NK-92 (cell line): ENCODE data around the gene SDHA.

Experiments used
- DNase-seq: peaks from one replicate; lab custom pipeline; 2025; ENCODE audit not compliant: unreplicated experiment; lab: John Stamatoyannopoulos, UW

The SDHA gene

DNA sequence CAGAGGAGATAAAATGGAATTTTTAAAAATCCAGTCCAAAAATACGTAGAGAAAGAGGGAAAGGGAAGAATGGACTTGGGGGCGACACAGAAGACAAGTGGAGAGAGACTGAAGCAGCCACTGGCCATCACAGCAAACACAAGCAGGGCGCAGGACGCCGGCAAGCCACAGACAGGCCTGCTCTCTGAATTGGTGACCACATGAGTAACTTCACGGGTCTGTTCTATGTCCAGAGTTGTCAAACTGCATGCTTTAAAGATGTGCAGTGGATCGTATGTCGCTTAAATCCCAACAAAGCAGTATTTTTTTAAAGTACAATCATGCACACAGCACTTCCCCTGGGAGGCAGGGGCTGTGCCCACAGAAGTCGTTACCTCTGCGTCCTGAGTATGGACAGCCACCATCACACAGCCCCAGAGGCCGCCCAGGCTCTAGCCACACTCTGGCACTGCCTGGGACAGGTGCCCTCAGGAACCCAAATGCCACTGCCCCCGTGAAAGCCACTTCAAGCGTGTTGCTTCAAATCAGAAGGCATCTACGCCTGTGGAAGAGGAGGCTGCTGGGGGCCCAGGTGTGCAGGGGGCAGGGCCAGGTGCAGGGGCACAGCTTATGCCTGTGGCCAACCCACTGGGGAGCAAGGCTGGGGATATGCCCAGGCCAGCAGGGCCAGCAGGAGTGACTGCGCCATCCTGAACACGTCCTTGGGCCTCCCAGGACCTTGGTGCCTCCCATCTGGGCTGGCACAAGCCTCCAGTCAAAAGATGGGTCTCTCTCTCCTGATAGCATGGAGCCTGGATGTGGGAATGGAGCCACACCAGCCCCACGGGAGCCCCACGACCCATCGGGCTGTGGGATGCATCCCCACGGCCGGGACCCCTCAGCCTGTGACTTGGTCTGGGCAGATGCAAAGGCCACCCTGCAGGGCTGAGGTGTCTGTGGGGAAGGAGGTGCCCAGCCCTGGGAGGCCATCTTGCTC lies 32.7 kb upstream of the SDHA start:
- DNase-seq = no peak

DNA sequence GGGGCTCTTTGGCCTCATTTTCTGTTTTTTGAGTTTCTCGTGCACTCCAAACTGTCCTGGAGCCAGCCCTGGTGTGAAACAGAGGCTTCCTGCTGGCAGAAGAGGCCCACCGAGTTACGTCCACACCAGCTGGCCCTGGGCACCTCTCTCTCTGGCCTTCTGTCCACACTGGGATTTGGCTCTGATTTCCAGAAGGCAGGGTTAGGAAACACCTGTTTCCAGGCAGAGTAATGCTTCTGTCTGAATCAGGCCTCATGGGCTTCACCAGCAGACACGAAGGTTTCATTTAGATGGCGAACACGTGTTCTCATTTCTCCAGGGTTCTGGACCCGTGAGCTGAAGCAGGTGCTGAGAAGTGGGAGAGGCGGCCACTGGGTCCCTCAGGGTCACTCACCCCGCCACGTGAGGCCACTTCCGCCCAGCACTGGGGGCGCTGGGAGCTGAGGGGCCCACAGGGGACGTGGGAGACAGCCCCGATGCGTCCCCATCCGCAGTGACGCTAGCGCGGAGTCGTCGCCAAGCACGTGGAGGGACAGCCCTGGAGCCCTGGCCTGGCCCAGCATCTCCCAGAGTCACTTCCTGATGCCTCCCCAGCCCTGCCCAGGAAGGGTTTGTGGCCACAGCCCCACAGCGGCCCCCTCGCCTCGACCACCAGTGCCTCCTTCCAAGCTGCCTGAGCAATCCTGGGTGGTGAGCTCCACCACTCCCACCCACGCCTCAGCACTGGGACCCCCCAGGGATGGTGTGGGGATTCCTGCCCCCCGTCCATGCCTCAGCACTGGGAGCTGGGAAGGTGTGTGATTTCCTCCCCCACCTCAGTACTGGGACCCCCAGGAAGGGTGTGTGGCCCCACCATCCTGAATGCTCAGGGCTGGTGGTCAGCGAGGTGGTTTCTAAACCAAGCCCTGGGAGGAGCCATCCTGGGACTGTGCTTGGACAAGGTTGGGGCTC lies 31.8 kb upstream of the SDHA start:
- no peak for DNase-seq

DNA sequence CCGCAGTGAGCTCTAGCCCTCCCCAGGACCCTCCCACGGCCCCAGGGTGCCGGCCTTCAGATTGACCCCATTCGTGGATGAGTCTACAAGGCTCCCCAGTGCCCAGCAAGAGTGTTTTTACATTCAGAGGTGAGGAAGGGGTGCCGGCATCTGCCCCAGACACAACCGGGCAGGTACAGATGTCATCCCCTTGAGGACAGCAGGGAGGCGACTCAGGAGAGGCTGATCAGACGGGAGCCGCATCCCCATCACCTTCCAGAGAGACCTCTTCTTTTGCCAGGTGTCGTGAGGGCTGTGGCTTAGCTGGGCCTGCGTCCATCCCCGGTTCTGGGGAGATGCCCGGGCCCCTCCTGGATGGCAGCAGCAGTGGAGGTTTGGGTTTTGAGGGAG lies 31.1 kb upstream of the SDHA start:
- DNase-seq = no peak

DNA sequence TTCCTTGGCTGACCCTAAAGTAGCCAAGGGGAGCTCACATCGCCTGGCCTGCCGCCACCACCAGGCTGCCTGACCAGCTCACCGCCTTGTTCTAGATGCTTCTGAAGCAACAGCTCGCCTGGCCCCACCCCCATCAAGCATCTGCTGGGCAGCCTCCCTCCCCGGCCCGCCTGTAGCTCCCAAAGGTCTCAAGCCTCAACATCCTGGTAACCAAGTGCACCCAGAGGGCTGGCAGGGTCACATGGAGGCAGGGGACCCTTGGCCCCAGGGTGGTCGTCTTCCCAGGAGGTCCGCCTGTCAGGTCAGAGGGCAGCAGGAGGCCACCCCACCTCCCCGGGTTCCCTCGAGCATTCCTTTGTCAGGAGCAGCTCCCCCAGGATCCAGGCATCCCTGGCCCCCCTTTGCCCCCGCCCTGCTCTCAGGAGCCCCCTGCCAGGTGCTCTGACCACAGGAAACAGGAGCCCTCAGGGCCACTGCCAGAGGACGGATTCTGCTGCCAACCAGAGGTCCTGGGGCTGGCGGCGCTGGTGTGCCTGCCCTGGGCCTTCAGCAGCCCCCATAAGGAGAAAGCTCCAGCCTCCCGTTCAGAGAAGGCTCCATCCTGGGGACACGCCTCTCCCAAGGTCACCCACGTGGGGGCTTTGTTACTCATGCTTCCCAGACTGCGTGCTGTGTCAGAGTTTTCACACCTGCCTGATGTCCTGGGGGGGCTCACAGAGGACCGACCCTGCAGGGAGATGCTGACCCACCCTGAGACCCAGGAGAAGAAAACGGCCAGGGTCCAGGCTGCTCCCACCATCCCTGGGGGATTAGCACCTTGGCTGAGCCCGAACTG lies 30.3 kb upstream of the SDHA start:
- DNase-seq = no peak

DNA sequence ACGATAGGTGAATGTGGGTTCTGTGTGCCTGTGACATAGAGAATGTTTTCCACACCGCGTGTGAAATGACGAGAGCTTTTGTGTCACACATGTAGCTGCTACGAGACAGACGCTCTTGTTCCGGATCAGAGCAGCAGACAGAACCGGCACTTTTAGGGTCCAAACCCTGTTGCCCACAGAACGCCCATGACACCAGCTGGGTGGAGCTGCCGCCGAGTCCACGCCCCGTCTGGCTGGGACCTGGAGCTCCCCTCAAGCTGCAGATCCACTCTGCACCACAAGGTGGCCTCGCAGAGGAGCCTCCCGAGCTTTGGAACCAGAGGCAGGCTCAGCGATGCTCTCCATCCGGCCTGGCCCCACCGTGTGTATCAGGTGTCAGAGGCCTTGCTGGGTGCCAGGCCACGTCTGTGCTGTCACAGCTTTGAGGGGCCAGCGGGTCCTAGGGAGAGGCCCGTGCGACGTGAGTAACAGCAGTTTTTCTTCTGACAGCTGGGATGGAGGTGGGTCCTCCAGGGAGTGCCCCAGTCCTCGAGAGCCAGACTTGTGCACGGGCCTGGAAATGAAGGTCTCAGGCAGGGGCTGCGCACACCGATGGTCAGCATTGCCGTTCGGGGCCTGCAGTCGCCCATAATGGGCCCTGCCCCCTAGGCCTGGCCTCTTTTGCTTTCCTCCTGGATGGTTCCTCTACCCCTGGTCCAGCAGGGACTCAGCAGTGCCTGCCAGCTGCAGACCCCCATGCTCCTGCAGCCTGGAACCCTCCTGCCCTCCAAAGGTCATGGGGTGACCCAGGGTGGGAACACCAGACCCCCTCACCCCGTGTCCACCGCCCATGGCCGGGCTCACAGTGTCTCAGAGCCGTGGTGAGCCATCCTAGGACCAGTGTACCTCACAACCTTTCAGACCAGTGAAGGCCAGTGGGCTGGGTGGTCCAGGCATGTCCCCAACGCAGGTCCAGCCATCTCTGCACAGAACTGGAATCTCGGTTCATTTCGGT lies 29.3 kb upstream of the SDHA start:
- no peak for DNase-seq

DNA sequence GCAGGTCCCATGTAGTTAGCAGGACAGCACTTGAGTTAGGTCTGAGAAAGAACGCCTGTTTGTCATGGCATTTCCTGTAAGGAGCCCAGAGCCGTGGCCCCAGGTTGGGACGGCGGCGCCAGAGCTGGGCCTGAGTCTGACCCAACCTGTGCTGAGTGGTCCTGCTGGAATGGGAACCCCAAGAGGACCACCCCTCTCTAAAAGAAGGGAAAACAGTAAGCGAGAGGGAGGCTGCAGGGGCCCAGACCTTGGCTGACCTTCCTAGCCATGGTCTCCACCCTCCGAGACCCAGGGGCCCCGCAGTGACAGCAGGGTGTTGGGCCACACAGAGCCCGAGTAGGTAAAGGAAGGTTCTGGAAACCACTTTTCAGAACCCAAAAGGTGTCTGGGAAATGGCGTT lies 28.6 kb upstream of the SDHA start:
- no peak for DNase-seq

DNA sequence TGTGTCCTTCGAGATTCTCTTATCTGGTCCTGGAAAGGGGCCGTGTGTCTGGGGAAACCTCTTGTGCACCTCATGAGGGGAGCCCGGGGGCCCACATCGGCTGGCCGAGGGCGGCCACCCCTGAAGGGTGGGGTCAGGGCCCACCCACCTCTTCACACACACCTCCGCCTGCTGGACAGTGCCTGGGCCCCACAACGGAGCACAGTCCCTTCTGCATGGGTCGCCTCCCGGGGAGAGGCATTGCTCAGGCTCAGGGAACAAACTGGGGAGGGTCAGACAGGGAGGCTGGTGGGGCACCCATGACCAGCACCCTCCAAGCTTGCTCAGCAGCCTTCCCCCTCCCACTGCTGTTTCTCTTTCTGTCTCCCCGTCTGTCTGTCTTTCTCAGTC lies 28.1 kb upstream of the SDHA start:
- DNase-seq = no peak

DNA sequence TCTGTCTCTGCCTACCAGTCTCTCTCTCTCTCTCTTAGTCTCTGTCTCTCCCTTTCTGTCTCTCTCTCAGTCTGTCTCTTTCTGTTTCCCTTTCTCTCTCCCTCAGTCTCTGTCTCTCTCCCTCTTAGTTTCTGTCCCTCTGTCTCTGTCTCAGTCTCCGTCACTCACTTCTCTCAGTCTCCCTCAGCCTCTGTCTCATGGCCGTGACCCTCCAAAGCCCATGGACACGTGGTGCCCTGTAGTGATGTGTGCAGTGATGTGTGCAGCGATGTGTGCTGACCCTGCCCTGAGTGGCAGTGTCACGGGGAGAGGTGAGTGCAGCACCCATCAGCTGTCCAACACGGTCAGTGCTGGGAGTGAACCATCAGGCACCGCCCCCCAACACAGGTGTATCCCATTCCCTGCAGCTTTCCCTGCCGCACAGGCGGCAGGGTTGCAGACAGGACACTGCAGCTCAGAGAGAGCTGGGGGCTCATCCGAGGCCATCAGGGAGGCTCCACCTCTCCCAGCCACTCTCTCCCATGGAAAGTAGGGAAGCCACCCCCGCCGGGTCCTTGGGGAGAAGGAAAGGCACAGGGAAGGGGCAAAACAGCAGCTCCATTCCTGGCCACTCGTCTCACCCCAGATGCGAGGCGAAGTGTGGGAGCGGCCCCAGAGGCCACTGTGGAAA lies 27.6 kb upstream of the SDHA start:
- no peak for DNase-seq

DNA sequence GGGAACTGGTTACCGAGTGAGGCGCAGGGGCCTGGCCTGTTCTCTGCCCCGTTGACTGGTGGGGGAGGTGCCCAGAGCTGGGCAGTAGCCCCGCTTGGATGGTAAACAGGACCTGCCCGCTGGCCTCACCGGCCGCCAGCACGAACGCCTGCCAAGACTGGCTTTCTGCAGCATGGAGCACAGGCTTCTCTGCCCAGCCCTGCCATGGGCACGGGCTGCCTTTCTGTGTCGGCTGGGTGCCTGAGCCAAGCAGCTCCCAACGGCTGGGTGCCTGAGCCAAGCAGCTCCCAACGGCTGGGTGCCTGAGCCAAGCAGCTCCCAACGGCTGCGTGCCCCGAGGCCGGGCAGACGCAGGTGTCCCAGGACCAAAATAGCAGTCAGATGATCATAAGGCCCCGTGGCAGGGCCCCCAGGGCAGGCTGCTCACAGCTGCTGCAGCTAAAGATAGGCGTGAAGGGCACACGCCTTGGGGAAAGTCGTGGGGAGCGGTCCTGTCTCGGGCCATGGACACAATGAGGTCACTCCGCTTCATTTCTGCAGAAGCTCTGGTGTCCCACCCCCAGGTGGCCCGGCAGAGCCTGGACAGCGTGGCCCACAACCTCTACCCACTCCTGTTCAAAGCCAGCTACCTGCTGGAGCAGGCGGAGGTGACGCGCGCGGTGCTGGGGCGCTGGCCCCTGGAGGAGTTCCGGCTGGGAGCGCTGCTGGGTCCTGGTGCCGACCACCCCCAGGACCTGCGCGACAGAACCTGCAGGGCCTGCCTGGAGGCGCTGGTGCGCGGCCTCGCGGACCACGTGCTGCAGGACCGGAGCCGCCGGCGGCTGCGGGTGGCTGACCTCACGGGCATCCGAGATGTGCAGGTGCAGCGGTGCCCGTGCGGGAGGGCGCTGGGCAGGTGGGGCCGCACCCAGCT lies 26.8 kb upstream of the SDHA start, which contains the start of gene LRRC14B:
TSS of gene LRRC14B (plus strand) at position 460 of the 913 bp plus-strand sequence. CDS start at position 504, 44 bp downstream.
- no peak for DNase-seq

DNA sequence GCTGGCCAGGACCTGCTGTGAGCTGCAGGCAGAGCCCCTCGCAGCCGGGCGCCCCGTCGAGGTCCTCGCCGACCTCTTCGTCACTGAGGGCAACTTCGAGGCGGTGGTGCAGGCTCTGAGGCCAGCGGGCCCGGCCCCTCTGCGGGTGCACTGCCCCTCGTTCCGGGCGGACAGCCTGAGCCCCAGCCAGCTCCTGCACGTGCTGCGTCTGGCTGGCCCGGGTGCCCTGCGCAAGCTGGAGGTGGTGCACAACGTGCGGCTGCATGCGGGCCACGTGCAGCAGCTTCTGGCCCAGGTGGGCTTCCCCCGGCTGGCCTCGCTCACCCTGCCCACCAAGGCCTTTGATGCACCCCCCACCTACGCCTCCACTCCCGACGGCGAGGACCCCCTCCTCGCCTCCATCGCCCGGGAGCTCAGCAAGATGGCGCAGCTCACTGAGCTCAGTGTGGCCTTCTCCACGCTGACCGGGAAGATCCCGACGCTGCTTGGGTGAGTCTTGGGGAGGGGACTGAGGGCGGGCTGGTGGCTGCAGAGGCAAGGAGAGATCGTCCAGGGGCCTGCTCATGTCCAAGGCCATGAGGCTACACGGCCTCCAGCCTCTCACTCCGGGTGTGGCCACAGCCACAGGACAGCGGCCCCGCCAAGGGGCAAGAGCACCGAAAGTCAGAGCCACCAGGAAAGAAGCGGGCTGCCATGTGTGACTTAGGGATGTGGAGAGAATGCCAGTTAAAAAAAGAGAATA lies 26.0 kb upstream of the SDHA start:
- DNase-seq = no peak

DNA sequence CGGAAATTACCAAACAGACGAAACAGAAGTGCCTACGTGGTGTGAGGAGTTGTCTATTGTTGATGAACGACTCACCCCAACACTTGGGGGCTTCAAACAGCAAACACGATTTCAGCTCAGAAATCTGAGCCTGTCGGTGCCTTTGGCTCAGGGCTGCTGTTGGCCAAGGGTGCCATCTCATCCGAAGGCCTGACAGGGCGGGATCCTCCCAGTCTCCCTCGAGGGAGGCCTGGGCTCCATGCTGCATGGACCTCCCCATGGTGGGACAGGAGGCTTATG lies 25.5 kb upstream of the SDHA start:
- no peak for DNase-seq

DNA sequence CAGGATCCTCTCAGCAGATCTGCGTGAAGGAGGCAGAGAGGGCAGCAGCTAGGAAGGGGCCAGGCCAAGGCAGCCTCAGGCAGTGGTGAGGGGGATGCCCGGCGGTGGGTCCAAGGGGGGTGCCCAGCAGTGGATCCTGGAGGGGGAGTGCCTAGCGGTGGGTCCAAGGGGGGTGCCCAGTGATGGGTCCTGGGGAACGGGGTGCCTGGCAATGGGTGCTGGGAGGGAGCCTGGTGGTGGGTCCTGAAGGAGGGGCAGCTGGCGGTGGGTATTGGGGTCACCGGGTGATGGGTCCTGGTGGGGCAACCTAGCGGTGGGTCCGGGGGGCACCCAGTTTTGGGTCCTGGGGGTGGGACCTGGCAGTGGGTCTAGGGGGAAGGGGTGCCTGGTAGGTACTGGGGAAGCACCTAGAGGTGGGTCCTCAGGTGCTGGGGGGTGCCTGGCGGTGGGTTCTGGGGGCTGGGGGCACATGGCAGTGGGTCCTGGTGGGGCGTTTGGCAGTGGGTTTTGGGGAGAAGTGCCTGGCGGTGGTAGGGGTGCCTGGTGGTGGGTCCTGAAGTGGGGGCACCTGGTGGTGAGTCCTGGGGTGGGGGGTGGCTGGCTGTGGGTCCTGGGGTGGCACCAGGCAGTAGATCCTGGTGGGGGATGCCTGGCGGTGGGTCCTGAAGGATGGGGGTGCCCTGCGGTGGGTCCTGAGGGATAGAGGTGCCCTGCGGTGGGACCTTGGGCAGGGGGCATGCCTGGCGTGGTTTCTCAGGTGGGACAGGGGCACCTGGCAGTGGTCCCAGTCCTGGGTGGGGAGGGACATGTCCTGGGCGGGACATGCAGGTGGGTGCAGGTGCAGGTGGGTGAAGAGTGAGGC lies 24.9 kb upstream of the SDHA start:
- no peak for DNase-seq

DNA sequence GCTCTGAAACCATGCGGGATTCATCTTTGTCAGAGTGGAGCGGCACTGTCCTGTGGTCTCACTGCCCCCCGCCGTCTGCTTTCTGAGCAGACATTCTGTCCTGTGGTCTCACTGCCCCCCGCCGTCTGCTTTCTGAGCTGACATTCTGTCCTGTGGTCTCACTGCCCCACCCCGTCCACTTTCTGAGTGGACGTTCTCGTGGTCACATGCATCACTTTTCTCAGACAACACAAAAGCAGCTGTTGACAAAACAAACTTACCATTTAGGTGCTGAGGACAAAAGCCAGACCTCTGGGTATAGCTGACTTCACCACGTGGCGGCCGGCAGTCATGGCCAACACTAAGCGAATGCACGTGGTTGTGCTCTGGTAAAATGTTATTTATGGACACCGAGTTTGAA lies 24.0 kb upstream of the SDHA start:
- DNase-seq = no peak

DNA sequence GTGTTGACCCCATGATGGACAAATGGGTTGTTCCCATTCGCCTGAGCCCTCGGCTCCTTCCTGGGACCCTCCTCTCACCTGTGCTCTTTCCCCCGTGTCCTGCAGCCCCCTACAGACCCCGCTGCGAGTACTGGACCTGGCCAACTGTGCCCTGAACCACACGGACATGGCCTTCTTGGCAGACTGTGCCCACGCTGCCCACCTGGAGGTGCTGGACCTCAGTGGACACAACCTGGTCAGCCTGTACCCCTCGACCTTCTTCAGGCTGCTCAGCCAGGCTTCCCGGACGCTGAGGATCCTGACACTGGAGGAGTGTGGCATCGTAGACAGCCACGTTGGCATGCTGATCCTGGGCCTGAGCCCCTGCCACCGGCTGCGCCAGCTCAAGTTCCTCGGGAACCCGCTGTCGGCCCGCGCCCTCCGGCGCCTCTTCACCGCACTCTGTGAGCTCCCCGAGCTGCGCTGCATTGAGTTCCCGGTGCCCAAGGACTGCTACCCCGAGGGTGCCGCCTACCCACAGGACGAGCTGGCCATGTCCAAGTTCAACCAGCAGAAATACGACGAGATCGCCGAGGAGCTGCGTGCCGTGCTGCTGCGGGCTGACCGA lies 23.4 kb upstream of the SDHA start:
- DNase-seq = no peak

DNA sequence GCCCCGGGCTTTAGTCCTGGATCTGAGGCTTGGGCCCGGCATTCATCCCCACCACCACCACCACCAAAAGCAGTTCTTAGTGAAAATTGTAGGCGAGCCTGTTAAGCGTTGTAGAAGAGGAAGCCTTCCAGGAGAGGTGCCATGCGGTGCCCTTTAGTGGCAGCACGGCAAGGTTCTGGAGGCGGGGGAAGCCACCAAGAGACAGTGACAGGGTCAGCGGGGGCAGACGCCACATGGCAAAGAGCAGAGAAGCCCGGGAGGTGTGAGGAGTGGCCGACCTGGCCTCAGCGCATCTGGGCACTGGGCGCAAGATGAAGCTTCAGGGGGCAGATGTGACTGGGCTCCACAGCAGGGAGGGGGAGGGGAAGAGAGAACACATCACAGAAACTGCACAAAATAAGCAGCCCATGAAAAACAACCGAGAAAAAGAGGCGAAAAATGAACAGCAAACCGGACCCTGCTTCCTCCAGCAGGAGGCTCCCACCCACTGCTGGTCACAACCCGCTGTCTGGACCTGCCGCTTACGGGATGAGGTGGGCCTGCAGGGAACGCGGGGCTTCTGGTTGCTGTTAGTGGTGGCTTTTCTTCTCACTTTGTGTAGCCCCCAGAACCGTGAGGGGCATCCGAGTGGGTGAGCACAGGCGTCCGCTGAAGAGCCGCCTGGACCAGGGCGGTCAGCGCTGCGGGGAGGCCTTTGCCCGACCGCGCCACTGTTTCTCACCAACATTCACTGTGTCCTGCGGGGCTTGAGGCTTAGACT lies 22.5 kb upstream of the SDHA start:
- DNase-seq = no peak

DNA sequence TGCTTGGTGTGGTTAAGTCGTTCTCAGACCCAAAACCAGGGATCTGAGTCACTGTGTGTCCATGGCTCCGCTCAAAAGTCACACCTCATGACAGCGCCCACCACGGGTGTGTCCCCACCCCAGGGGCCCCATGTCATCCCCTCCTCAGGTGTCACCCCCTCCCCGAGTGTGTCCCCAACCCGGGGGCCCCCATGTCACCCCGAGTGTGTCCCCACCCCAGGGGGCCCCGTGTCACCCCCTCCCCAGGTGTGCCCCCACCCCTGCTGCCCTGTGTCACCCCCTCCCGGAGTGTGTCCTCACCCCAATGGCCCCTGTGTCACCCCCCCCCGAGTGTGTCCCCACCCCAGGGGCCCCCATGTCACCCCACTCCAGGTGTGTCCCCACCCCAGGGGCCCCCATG lies 21.8 kb upstream of the SDHA start:
- no peak for DNase-seq
